Measurements from ENCODE around the gene ANTXR1.

The ANTXR1 gene

GRCh38 chr2:69296421-69296820 is 283.4 kb downstream of the ANTXR1 start:
- no peak for DNase-seq

DNA sequence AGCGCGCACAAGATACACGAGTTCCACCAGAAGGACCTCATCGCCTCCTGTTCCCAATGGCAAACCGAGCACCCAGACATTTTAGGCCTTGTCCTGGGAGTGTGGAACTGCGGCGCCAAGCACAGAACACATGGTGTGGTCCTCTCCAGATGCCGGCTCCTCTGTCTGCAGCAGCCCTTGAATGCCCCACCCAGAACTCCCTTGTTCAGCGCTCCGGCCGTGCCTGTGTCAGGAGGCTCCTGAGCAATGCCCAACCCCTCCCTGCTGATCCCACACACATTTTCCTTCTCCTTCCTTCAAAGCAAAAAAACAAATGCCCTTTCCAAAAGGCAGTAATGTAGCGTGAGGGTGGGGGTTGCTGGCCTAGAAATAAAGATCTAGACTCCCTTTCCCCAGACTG is 284.2 kb downstream of the ANTXR1 start:
- no peak for DNase-seq

DNA sequence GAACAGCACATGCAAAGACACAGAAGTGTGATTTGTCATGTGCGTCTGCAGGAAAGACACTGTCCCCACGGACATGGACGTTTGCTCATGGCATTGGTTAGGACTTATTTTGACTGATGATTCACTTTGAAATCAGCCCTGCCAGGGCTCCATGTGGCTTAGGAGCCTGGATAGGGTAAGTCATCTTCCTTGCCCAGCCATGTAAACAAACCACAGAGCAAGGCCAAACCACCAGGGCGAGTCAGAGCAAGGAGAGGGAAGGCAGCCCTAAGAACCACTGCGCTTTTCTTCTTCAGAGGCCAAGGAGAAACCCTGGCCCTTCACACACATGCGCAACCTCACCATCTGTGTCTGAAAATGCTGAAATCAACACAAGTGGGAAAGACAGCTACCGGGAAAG is 285.3 kb downstream of the ANTXR1 start:
- no peak for DNase-seq

- no peak for DNase-seq
Observed at GRCh38 chr2:69298862-69299261, 285.9 kb downstream of the ANTXR1 start.

Measured in NCI-H2081 treated with DMSO at 0.1 percent for 48 hours (cell line).